GM20000 (cell line): ENCODE results near the gene G0S2.

Experiments used
- DNase-seq: peaks from one replicate; pipeline ENCODE4 v3.0.0; 2012; ENCODE audit warnings: low spot score
- CTCF ChIP-seq: IDR thresholded peaks from 2 replicates; pipeline ENCODE4 v1.5.1; 2012; ENCODE audit warnings: mild to moderate bottlenecking, control low read depth; ENCODE audit errors: extremely low read depth, missing control alignments

G0S2 gene

GRCh38 chr1:209667708-209668107 lies 7.5 kb upstream of the G0S2 start:
- no peak for DNase-seq
- TF ChIP-seq CTCF, result no peak

- no peak for TF ChIP-seq CTCF
- DNase-seq, result no peak
Observed at GRCh38 chr1:209670441-209671082, 4.7 kb upstream of the G0S2 start.

- TF ChIP-seq CTCF, result no peak
- DNase-seq, result peak; percentile 86
Observed at GRCh38 chr1:209672705-209673630, 2.2 kb upstream of the G0S2 start.

- no peak for DNase-seq
- TF ChIP-seq CTCF, result no peak
Observed at GRCh38 chr1:209673631-209674417, 1.4 kb upstream of the G0S2 start.

- no peak for TF ChIP-seq CTCF
- no peak for DNase-seq
Observed at GRCh38 chr1:209675565-209676154, 448 bp downstream of the G0S2 start.

- TF ChIP-seq CTCF, result no peak
- no peak for DNase-seq
Observed at GRCh38 chr1:209678981-209679539, 3.8 kb downstream of the G0S2 start.
